K562 (cell line): Measurements from ENCODE around the gene MYOCD. TPM values are rescaled to one million over a fixed set of nuclear protein-coding genes. Genes with fewer than 3 reads are reported as not detected.

Source experiments
- RBBP5 ChIP-seq: fragments of 200-600 bp; sonication (generic); IDR thresholded peaks from 2 replicates; pipeline ENCODE4 v1.6.1; 2012; ENCODE audit warnings: borderline replicate concordance, mild to moderate bottlenecking, low read length, control low read depth, inconsistent platforms; ENCODE audit not compliant: insufficient read depth, poor library complexity, severe bottlenecking
- ZC3H11A ChIP-seq: IDR thresholded peaks from 2 replicates; pipeline ENCODE4 v1.6.1; 2012; ENCODE audit warnings: low read depth, low read length, improper control_type of control experiment
- polyA plus RNA-seq, 8 experiments: library from polyadenylated mRNA; depleted of rRNA in 4 of 8; stranded (reverse) in 5 of 8; unstranded in 3 of 8; fragments of >200 nt; fragmentation: Nextera tagmentation in 2 of 8; fragmentation: Illumina TruSeq in 1 of 8; extraction: Ambion mirVana in 2 of 8; extraction: Trizol in 1 of 8; gene quantifications; 2 replicates each; pipeline versions ENCODE4 v1.2.1 to v1.2.3, GENCODE V29; 2011 to 2014; ENCODE audit warnings: inconsistent platforms in 1 of 8, missing spikeins in 1 of 8
- total RNA-seq, 7 experiments: library from RNA; depleted of rRNA in 6 of 7; stranded (reverse); fragments of >200 nt in 6 of 7; fragmentation: Illumina TruSeq in 2 of 7; extraction: Trizol in 2 of 7; gene quantifications; 2 replicates each; pipeline versions ENCODE4 v1.2.1 to v1.2.3, GENCODE V29; 2011 to 2021; ENCODE audit warnings: low replicate concordance in 1 of 7
- TF ChIP-seq, protein P1 (sequence below), 3 experiments: IDR thresholded peaks in 2 of 3; conservative IDR thresholded peaks in 1 of 3; 2 replicates each; pipeline ENCODE4 v1.5.1; 2011 to 2012; ENCODE audit warnings: low read length in 3 of 3, mild to moderate bottlenecking in 3 of 3, control low read depth in 2 of 3, improper control_type of control experiment in 1 of 3, inconsistent platforms in 1 of 3, low read depth in 1 of 3, mixed read lengths in 1 of 3, moderate library complexity in 1 of 3; ENCODE audit not compliant: insufficient read depth in 2 of 3
- TF ChIP-seq, protein P2 (sequence below): fragments of 200-800 bp; sonication (Bioruptor generic); IDR thresholded peaks from 2 replicates; pipeline ENCODE4 v1.6.1; 2017; ENCODE audit warnings: missing genetic modification characterization, missing compliant biosample characterization
- TF ChIP-seq, protein P3 (sequence below): sonication (generic); formaldehyde crosslinking; IDR thresholded peaks from 2 replicates; pipeline ENCODE4 v1.8.1; 2023; ENCODE audit warnings: mild to moderate bottlenecking, missing genetic modification reagents

The MYOCD gene
- total and polyA plus RNA-seq, 9 of the 15 experiments (the other 6 are each of a cell fraction or from before 2014, with no cell fraction given): not detected

DNA sequence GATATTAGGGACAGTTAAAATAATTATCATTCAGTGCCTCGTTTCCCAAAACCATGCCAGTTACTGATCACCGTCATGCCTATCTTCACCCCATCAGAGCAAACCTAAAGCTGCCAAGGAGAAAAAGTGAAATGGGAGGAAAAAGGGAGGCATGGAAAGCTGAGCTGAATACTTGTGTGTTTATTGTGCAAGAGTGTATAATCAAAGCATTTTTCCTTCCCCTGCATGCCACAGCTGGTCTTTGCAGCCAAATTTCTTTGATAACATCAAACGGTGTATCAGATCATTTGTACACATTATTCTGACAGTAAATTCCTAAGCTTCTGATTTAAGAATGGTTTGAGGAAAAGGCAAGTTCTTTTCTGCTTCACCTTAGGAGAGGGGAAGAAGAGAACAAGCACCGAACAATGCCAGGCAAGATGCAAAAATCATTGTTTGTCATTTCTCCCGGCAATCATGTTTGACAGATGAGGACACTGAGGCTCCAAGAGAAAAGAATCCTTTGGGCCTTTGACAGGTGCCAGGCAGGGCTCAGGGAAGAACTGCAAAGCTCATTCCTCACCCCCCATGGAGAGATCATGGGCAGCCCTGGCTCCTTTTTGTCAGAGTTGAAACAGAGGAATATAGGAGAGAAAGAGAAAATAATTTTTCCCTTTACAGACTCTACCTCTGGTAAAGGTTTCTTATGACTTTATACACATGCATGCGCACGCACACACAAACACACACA is 72.2 kb downstream of the MYOCD start (continued):
- TF ChIP-seq, protein P1, sequence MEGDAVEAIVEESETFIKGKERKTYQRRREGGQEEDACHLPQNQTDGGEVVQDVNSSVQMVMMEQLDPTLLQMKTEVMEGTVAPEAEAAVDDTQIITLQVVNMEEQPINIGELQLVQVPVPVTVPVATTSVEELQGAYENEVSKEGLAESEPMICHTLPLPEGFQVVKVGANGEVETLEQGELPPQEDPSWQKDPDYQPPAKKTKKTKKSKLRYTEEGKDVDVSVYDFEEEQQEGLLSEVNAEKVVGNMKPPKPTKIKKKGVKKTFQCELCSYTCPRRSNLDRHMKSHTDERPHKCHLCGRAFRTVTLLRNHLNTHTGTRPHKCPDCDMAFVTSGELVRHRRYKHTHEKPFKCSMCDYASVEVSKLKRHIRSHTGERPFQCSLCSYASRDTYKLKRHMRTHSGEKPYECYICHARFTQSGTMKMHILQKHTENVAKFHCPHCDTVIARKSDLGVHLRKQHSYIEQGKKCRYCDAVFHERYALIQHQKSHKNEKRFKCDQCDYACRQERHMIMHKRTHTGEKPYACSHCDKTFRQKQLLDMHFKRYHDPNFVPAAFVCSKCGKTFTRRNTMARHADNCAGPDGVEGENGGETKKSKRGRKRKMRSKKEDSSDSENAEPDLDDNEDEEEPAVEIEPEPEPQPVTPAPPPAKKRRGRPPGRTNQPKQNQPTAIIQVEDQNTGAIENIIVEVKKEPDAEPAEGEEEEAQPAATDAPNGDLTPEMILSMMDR (IDR thresholded peaks at IDR 0.05 in 2 of 3, conservative IDR thresholded peaks at IDR 0.05 in 1 of 3; ENCODE audit: insufficient read depth in 2 of 3, low read depth in 1 of 3, low read length in 3 of 3): no peak
- TF ChIP-seq ZC3H11A: no peak
- TF ChIP-seq RBBP5: no peak
- TF ChIP-seq, protein P2, sequence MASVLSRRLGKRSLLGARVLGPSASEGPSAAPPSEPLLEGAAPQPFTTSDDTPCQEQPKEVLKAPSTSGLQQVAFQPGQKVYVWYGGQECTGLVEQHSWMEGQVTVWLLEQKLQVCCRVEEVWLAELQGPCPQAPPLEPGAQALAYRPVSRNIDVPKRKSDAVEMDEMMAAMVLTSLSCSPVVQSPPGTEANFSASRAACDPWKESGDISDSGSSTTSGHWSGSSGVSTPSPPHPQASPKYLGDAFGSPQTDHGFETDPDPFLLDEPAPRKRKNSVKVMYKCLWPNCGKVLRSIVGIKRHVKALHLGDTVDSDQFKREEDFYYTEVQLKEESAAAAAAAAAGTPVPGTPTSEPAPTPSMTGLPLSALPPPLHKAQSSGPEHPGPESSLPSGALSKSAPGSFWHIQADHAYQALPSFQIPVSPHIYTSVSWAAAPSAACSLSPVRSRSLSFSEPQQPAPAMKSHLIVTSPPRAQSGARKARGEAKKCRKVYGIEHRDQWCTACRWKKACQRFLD (CRISPR knock-in tag): no peak
- TF ChIP-seq, protein P3, sequence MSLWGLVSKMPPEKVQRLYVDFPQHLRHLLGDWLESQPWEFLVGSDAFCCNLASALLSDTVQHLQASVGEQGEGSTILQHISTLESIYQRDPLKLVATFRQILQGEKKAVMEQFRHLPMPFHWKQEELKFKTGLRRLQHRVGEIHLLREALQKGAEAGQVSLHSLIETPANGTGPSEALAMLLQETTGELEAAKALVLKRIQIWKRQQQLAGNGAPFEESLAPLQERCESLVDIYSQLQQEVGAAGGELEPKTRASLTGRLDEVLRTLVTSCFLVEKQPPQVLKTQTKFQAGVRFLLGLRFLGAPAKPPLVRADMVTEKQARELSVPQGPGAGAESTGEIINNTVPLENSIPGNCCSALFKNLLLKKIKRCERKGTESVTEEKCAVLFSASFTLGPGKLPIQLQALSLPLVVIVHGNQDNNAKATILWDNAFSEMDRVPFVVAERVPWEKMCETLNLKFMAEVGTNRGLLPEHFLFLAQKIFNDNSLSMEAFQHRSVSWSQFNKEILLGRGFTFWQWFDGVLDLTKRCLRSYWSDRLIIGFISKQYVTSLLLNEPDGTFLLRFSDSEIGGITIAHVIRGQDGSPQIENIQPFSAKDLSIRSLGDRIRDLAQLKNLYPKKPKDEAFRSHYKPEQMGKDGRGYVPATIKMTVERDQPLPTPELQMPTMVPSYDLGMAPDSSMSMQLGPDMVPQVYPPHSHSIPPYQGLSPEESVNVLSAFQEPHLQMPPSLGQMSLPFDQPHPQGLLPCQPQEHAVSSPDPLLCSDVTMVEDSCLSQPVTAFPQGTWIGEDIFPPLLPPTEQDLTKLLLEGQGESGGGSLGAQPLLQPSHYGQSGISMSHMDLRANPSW (CRISPR knock-in tag): no peak
